ENCODE measurements around the gene SMIM28.

Gene SMIM28

DNA sequence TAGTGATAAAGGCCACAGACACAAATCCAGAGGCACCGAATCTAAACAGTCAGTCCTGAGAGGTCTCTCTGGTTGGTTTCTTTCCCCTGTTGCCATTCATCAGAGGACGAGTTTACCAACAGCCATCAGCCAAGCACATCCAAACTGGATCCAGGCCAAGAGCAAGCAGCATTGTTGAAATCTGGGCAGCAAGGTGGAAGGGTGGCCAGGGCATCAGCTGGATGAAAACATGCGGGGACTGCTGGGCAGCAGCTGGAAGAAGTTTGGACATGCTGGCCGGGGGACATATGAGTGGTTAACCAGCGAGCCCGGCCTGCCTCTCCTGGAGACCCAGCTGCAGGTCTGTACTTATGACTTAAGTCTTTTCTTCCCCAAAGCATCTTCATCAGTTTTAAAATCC lies at the start of gene SMIM28:
Gene SMIM28 (plus strand): TSS at position 62 of the 400 bp plus-strand sequence. CDS start 168 bp downstream, at position 230.
- DNase-seq (ENCODE audit: low read depth), result no peak
- TF ChIP-seq, protein P1, sequence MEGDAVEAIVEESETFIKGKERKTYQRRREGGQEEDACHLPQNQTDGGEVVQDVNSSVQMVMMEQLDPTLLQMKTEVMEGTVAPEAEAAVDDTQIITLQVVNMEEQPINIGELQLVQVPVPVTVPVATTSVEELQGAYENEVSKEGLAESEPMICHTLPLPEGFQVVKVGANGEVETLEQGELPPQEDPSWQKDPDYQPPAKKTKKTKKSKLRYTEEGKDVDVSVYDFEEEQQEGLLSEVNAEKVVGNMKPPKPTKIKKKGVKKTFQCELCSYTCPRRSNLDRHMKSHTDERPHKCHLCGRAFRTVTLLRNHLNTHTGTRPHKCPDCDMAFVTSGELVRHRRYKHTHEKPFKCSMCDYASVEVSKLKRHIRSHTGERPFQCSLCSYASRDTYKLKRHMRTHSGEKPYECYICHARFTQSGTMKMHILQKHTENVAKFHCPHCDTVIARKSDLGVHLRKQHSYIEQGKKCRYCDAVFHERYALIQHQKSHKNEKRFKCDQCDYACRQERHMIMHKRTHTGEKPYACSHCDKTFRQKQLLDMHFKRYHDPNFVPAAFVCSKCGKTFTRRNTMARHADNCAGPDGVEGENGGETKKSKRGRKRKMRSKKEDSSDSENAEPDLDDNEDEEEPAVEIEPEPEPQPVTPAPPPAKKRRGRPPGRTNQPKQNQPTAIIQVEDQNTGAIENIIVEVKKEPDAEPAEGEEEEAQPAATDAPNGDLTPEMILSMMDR (IDR thresholded peaks at IDR 0.05; ENCODE audit: low read length, missing control alignments), result no peak
- no peak within 1 kb of the TSS for H3K4me3 ChIP-seq (replicated peaks; ENCODE audit: low read depth, low read length)

- no peak overlapping the region for H3K4me3 ChIP-seq (replicated peaks; ENCODE audit: low read depth, low read length)
- no peak for DNase-seq (ENCODE audit: low read depth)
- TF ChIP-seq, protein P1 (IDR thresholded peaks at IDR 0.05; ENCODE audit: low read length, missing control alignments), result no peak
Observed at GRCh38 chr6:138328210-138328609, 49.5 kb upstream of the SMIM28 start.

GRCh38 chr6:138330763-138331162 lies 46.9 kb upstream of the SMIM28 start:
- TF ChIP-seq, protein P1 (IDR thresholded peaks at IDR 0.05; ENCODE audit: low read length, missing control alignments), result no peak
- H3K4me3 ChIP-seq (replicated peaks; ENCODE audit: low read depth, low read length), result no peak overlapping the region
- DNase-seq (ENCODE audit: low read depth), result no peak

- TF ChIP-seq, protein P1 (IDR thresholded peaks at IDR 0.05; ENCODE audit: low read length, missing control alignments), result no peak
- no peak for DNase-seq (ENCODE audit: low read depth)
- H3K4me3 ChIP-seq (replicated peaks; ENCODE audit: low read depth, low read length), result no peak overlapping the region
Observed at GRCh38 chr6:138331444-138331843, 46.3 kb upstream of the SMIM28 start.

- TF ChIP-seq, protein P1 (IDR thresholded peaks at IDR 0.05; ENCODE audit: low read length, missing control alignments), result no peak
- no peak for DNase-seq (ENCODE audit: low read depth)
- no peak overlapping the region for H3K4me3 ChIP-seq (replicated peaks; ENCODE audit: low read depth, low read length)
Observed at GRCh38 chr6:138331984-138332383, 45.7 kb upstream of the SMIM28 start.

GRCh38 chr6:138334000-138334399 lies 43.7 kb upstream of the SMIM28 start:
- TF ChIP-seq, protein P1 (IDR thresholded peaks at IDR 0.05; ENCODE audit: low read length, missing control alignments), result no peak
- no peak overlapping the region for H3K4me3 ChIP-seq (replicated peaks; ENCODE audit: low read depth, low read length)
- DNase-seq (ENCODE audit: low read depth), result no peak

DNA sequence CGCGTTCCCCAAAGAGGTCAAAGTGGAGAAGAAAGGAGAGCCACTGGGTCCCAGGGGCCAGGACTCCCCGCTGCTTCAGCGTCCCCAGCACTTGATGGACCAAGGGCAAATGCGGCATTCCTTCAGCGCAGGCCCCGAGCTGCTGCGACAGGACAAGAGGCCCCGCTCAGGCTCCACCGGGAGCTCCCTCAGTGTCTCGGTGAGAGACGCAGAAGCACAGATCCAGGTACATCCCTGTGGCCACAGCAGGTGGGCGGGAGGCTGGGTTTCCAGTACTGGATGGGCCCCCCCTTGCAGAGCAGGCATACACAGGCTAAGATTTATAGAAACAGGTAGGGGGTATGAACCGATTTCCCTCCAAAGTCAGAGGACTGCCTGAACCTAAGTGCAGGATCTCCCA lies 42.7 kb upstream of the SMIM28 start:
- no peak for DNase-seq (ENCODE audit: low read depth)
- no peak overlapping the region for H3K4me3 ChIP-seq (replicated peaks; ENCODE audit: low read depth, low read length)
- TF ChIP-seq, protein P1 (IDR thresholded peaks at IDR 0.05; ENCODE audit: low read length, missing control alignments), result no peak

Measured in fibroblast of pulmonary artery (primary cell).